Upper lobe of left lung (tissue), 6 donors: ENCODE data around the gene RNF5. TPM values are rescaled to one million over a fixed set of nuclear protein-coding genes. Genes with fewer than 3 reads are reported as not detected.
A peak's percentile ranks its signal among the peaks of the same experiment; 100 is the strongest.

Source experiments
- ATAC-seq, 2 donors: fragments of 200-7000 bp; cut with Tn5 transposase; one replicate each; pipeline ENCODE4 v1.9.1; 2022; ENCODE audit warnings: mild to moderate bottlenecking in 2 of 2, moderate library complexity in 2 of 2; ENCODE audit not compliant: low FRiP score in 2 of 2
- DNase-seq, 2 donors: peaks; one replicate each; pipeline ENCODE4 v3.0.0-alpha.2; 2019 to 2020
- H3K27ac ChIP-seq, 4 donors: fragments of 200-600 bp; sonication (generic); one replicate each; pipeline ENCODE4 v1.5.1; 2016 to 2019
- H3K27me3 ChIP-seq, 4 donors: fragments of 200-600 bp; sonication (generic); one replicate each; pipeline ENCODE4 v1.5.1; 2017 to 2019
- H3K36me3 ChIP-seq, 4 donors: fragments of 200-600 bp; sonication (generic); one replicate each; pipeline ENCODE4 v1.5.1; 2016 to 2019
- H3K4me1 ChIP-seq, 4 donors: fragments of 200-600 bp; sonication (generic); one replicate each; pipeline ENCODE4 v1.5.1; 2018 to 2019
- H3K4me3 ChIP-seq, 4 donors: fragments of 200-600 bp; sonication (generic); one replicate each; pipeline ENCODE4 v1.5.1; 2017 to 2019; ENCODE audit warnings: mild to moderate bottlenecking in 2 of 4, moderate library complexity in 1 of 4
- H3K9me3 ChIP-seq, 4 donors: fragments of 200-600 bp; sonication (generic); one replicate each; pipeline ENCODE4 v1.5.1; 2018 to 2019
- EP300 ChIP-seq, 4 donors: sonication (generic); formaldehyde crosslinking; IDR thresholded peaks; one replicate each; pipeline ENCODE4 v1.5.1; 2017; ENCODE audit warnings: antibody characterized with exemption in 4 of 4, control low read depth in 2 of 4
- POLR2A ChIP-seq, 4 donors: fragments of 450-650 bp; IDR thresholded peaks; one replicate each; pipeline ENCODE4 v1.5.1; 2016 to 2017; ENCODE audit warnings: antibody characterized with exemption in 4 of 4, mild to moderate bottlenecking in 2 of 4
- POLR2AphosphoS5 ChIP-seq, 2 donors: sonication (generic); formaldehyde crosslinking; IDR thresholded peaks; one replicate each; pipeline ENCODE4 v1.5.1; 2017; ENCODE audit warnings: antibody characterized with exemption in 2 of 2
- WGBS, 2 donors: methylation state at CpG; one replicate each; pipeline ENCODE4 v1.1.5; 2017 to 2018; 5-methylcytosine and 5-hydroxymethylcytosine counted together
- total RNA-seq, 6 donors: library from RNA; depleted of rRNA in 4 of 6; stranded (reverse); fragments of >200 nt in 4 of 6; gene quantifications; one replicate each; pipeline versions ENCODE4 v1.1.0 to v1.2.1, GENCODE V29; 2016 to 2021
- TF ChIP-seq, protein P1 (sequence below), 6 experiments: fragments of 450-650 bp in 4 of 6; fragments of 200-600 bp in 2 of 6; sonication (generic) in 2 of 6; IDR thresholded peaks; one replicate each; pipeline ENCODE4 v1.5.1; 2016 to 2019; ENCODE audit warnings: antibody characterized with exemption in 6 of 6
- donor health status: DM: no; HTN: no; CAD: no; lungs with moderate emphysema.
- donor health status: DM: no; HTN: yes; CAD: no; lungs with severe emphysema.

Gene RNF5
- total RNA-seq, 6 donors from 2014 or later = 23.0 to 73.6 (median 59.1) TPM

DNA sequence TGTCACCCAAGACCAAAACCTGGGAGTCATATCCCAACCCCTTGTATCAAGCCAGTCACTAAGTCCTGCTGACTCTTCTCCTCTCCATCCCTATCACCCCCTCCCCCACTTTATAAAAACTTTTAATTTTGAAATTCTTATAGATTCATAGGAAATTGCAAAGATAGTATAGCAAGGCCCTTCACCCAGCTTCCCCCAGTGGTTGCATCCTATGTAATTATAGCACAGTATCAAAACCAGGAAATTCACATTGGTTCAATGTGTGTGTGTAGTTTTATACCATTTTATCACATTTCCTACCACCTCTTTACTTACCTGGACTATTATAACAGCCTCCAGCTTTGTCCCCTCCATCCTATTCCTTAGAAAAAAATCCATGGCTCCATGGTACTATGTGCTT lies 20.2 kb upstream of the RNF5 start:
- Histone ChIP-seq H3K9me3 (no peaks in the 10 kb centered on the region), H3K36me3 (peaks cover 0 to 33% (median 10%) of the 10 kb centered on the region in 4 donors)
- no peak for ATAC-seq

GRCh38 chr6:32163559-32164258 lies 14.5 kb upstream of the RNF5 start:
- DNase-seq = no peak
- H3K27me3 ChIP-seq = no peaks in the 10 kb centered on the region
- H3K27ac ChIP-seq = peak overlapping the region; percentile 37 to 84 (median 71)
- no peak overlapping the region for H3K4me3 ChIP-seq
- H3K36me3 ChIP-seq = peaks cover 0 to 26% (median 13%) of the 10 kb centered on the region in 4 donors
- no peak for TF ChIP-seq POLR2A (IDR thresholded peaks at IDR 0.05)
- no peak for TF ChIP-seq EP300 (IDR thresholded peaks at IDR 0.05)
- peak in 1 of 2 donors; percentile 27 for TF ChIP-seq POLR2AphosphoS5 (IDR thresholded peaks at IDR 0.05)
- TF ChIP-seq, protein P1, sequence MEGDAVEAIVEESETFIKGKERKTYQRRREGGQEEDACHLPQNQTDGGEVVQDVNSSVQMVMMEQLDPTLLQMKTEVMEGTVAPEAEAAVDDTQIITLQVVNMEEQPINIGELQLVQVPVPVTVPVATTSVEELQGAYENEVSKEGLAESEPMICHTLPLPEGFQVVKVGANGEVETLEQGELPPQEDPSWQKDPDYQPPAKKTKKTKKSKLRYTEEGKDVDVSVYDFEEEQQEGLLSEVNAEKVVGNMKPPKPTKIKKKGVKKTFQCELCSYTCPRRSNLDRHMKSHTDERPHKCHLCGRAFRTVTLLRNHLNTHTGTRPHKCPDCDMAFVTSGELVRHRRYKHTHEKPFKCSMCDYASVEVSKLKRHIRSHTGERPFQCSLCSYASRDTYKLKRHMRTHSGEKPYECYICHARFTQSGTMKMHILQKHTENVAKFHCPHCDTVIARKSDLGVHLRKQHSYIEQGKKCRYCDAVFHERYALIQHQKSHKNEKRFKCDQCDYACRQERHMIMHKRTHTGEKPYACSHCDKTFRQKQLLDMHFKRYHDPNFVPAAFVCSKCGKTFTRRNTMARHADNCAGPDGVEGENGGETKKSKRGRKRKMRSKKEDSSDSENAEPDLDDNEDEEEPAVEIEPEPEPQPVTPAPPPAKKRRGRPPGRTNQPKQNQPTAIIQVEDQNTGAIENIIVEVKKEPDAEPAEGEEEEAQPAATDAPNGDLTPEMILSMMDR (IDR thresholded peaks at IDR 0.05) = peak in 1 of 6 experiments; percentile 8
- H3K4me1 ChIP-seq = peaks cover 0 to 6% (median 5%) of the 10 kb centered on the region in 4 donors
- no peaks in the 10 kb centered on the region for H3K9me3 ChIP-seq
- no peak for ATAC-seq
- WGBS, 2 donors = 71 to 73% methylated on average over 7 of the region's 7 CpGs

More for the DNA sequence above, 20.2 kb upstream of the RNF5 start:
- DNase-seq = no peak
- no peak overlapping the region for H3K4me3 ChIP-seq
- H3K4me1 ChIP-seq = peaks cover 18 to 27% (median 24%) of the 10 kb centered on the region in 4 donors
- TF ChIP-seq EP300 (IDR thresholded peaks at IDR 0.05) (no peak), POLR2A (IDR thresholded peaks at IDR 0.05) (no peak), POLR2AphosphoS5 (IDR thresholded peaks at IDR 0.05) (no peak)
- TF ChIP-seq, protein P1 (IDR thresholded peaks at IDR 0.05) = no peak
- H3K27ac ChIP-seq = no peak overlapping the region
- no peaks in the 10 kb centered on the region for H3K27me3 ChIP-seq

DNA sequence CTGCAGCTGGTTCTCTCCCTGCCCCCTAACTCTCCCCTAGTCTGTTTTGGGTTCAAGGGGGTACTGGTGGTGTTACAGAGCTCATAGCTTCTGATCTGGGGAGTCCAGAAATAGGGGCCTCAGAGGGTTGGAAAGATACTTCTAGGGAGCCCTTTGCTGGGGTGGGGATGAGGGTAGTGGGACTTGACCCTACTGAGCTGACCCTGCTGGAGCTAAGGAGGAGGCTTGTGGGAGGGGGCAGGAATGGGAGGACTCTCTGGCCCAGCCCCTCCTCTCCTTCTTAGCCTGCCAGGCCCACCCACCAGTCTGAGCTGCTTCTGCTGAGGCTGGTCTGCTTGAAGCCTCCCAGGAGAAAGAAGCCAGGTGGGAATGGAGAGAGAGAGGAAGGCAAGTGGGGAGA lies 13.9 kb upstream of the RNF5 start, which contains the start of gene EGFL8:
TSS of gene EGFL8 (plus strand) at position 301 of the 400 bp plus-strand sequence. CDS start 1,571 bp downstream, outside the sequence.
- Histone ChIP-seq H3K4me3 (no peak within 1 kb of the TSS), H3K4me1 (peaks cover 0 to 6% (median 5%) of the 10 kb centered on the region in 4 donors), H3K27ac (peak within 1 kb of the TSS; percentile 37 to 84 (median 71)), H3K36me3 (peaks cover 0 to 31% (median 15%) of the 10 kb centered on the region in 4 donors), H3K27me3 (no peaks in the 10 kb centered on the region), H3K9me3 (no peaks in the 10 kb centered on the region)
- DNase-seq (no peak), ATAC-seq (no peak)
- TF ChIP-seq, protein P1 (IDR thresholded peaks at IDR 0.05) = no peak
- TF ChIP-seq EP300 (IDR thresholded peaks at IDR 0.05) = no peak
- no peak for TF ChIP-seq POLR2AphosphoS5 (IDR thresholded peaks at IDR 0.05)
- TF ChIP-seq POLR2A (IDR thresholded peaks at IDR 0.05) = no peak

DNA sequence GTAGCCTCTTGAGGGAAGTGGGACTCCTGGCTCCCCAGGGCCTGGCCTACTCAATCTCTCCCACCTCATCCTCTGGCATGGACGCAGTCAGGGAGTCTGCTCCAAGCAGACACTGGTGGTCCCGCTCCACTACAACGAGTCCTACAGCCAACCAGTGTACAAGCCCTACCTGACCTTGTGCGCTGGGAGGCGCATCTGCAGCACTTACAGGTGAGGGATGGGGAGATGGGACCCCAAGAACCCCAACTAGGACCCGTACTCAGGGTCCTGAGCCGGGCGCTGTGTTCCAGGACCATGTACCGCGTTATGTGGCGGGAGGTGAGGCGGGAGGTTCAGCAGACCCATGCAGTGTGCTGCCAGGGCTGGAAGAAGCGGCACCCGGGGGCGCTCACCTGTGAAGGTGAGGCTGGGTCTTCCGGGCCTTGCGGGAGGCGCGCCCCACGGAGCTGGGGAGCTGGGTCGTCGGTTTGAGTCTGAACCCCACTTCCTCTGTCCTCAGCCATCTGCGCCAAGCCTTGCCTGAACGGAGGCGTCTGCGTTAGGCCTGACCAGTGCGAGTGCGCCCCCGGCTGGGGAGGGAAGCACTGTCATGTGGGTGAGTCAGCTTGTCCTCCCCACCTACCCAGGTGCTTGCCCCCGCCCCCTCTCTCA lies 11.7 kb upstream of the RNF5 start:
- Histone ChIP-seq H3K4me1 (peaks cover 0 to 6% (median 5%) of the 10 kb centered on the region in 4 donors), H3K36me3 (peaks cover 0 to 48% (median 35%) of the 10 kb centered on the region in 4 donors), H3K4me3 (no peak overlapping the region), H3K9me3 (no peaks in the 10 kb centered on the region), H3K27me3 (no peaks in the 10 kb centered on the region), H3K27ac (peak overlapping the region in 1 of 4 donors; percentile 27)
- TF ChIP-seq, protein P1 (IDR thresholded peaks at IDR 0.05) = no peak
- no peak for TF ChIP-seq POLR2A (IDR thresholded peaks at IDR 0.05)
- no peak for TF ChIP-seq EP300 (IDR thresholded peaks at IDR 0.05)
- no peak for TF ChIP-seq POLR2AphosphoS5 (IDR thresholded peaks at IDR 0.05)
- peak in 1 of 2 donors; percentile 75 for DNase-seq
- peak in 1 of 2 donors; percentile 11 for ATAC-seq
- 87 to 92% methylated on average over 14 to 29 of the region's 30 CpGs for whole genome bisulfite sequencing, 2 donors
